ENCODE measurements around the gene CITED2. TPM values are rescaled to one million over a fixed set of nuclear protein-coding genes. Genes with fewer than 3 reads are reported as not detected.

The CITED2 gene
- total and polyA plus RNA-seq, 2 of the 8 experiments (the other 6 are each of a cell fraction or from before 2014, with no cell fraction given): 89.1 to 115 TPM

DNA sequence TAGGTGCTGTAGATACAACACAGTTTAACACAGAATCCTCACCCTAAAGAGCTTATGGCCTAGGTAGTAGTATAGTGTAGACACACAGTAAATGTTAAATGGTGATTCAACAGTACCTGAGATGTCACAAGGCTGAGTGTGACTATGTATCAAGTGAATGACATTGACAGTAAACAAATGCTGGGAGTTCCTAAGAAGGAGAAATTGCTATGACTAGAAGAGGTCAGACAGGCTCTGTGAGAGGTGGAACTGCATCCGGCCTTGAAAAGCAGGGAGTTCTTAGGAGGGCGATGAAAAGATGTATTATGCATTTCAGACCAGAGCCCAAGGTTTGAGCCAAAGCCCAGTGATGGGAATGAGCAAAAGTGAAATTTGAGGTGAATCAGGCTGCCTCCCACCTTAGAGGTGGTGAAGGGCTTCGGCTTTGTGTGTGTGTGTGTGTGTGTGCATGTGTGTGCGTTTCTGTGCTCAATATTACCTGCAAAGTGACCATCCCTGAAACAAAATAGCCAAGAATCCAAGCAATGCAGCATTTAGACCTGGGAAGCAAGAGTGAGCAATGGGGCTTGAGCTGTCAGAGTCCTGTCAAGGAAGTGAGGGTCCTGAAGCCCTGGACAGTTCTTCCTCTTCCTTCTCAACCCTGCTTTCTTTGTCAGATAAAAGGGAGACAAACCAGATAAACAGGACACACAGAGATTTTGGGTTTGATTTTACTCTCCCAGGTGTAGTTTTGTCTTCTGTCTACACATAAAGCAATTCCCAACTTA, 32.3 kb upstream of the CITED2 start (continued):
- TF ChIP-seq CEBPB (IDR thresholded peaks at IDR 0.05; ENCODE audit: low read depth, low read length): no peak
- TF ChIP-seq, protein P1, sequence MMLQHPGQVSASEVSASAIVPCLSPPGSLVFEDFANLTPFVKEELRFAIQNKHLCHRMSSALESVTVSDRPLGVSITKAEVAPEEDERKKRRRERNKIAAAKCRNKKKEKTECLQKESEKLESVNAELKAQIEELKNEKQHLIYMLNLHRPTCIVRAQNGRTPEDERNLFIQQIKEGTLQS (IDR thresholded peaks at IDR 0.05; ENCODE audit: insufficient read depth, low read depth, low read length): no peak
- no peak for TF ChIP-seq RAD21 (IDR thresholded peaks at IDR 0.05 in 1 of 2, conservative IDR thresholded peaks at IDR 0.05 in 1 of 2; ENCODE audit: low read depth in 2 of 2, low read length in 2 of 2)
- TF ChIP-seq MAFK (IDR thresholded peaks at IDR 0.05; ENCODE audit: low read depth, low read length): no peak
- TF ChIP-seq POLR2A (IDR thresholded peaks at IDR 0.05; ENCODE audit: control extremely low read depth in 1 of 2, low read depth in 2 of 2, low read length in 2 of 2): no peak
- TF ChIP-seq SUZ12 (IDR thresholded peaks at IDR 0.05; ENCODE audit: low read length): no peak
